HEK293 (cell line): Measurements from ENCODE around the gene TMEM273.

Experiments
- CTCF ChIA-PET: fragments of 350-600 bp; formaldehyde crosslinking; extraction: SDS; loops from one replicate; lab custom pipeline; 2021; ENCODE audit warnings: antibody characterized with exemption; lab: Yijun Ruan, JAX
- POLR2A ChIA-PET: fragments of 300-600 bp; formaldehyde crosslinking; extraction: SDS; loops from one replicate; lab custom pipeline; 2020; ENCODE audit warnings: antibody characterized with exemption, inconsistent platforms; lab: Yijun Ruan, JAX
- H3K27ac ChIP-seq: fragments of 200-500 bp; sonication (Bioruptor generic); 2 replicates; pipeline ENCODE4 v1.5.1; 2014; ENCODE audit warnings: low read depth, low read length, control low read depth, inconsistent platforms; ENCODE audit errors: extremely low read depth
- H3K36me3 ChIP-seq, 2 experiments: fragments of 200-500 bp in 1 of 2; sonication (Bioruptor generic) in 1 of 2; 1 replicate in 1 of 2; 2 replicates in 1 of 2; pipeline ENCODE4 v1.5.1; 2014 to 2017; ENCODE audit warnings: inconsistent platforms in 2 of 2, low read length in 2 of 2; ENCODE audit not compliant: control insufficient read depth in 2 of 2, insufficient read depth in 1 of 2
- H3K4me1 ChIP-seq: fragments of 200-500 bp; sonication (Bioruptor generic); 2 replicates; pipeline ENCODE4 v1.5.1; 2014; ENCODE audit warnings: mild to moderate bottlenecking, low read length, inconsistent platforms; ENCODE audit not compliant: control insufficient read depth, insufficient read depth
- H3K4me3 ChIP-seq: 2 replicates; pipeline ENCODE4 v1.5.1; 2011; ENCODE audit warnings: low read depth, mild to moderate bottlenecking, control low read depth, low read length, moderate library complexity
- H3K9me3 ChIP-seq: fragments of 200-500 bp; sonication (Bioruptor generic); 2 replicates; pipeline ENCODE4 v1.5.1; 2014; ENCODE audit warnings: low read depth, low read length, inconsistent platforms; ENCODE audit not compliant: control insufficient read depth, insufficient read depth
- FEZF1 ChIP-seq: fragments of 450-650 bp; formaldehyde crosslinking; IDR thresholded peaks from 2 replicates; pipeline ENCODE4 v1.5.1; 2016; ENCODE audit warnings: missing biosample characterization, missing genetic modification characterization
- YY1 ChIP-seq: fragments of 450-650 bp; formaldehyde crosslinking; IDR thresholded peaks from 2 replicates; pipeline ENCODE4 v1.5.1; 2018; ENCODE audit warnings: missing biosample characterization, missing genetic modification characterization
- ZBTB17 ChIP-seq: fragments of 450-650 bp; formaldehyde crosslinking; IDR thresholded peaks from 2 replicates; pipeline ENCODE4 v1.5.1; 2016; ENCODE audit warnings: missing biosample characterization, missing genetic modification characterization
- ZNF121 ChIP-seq: fragments of 450-650 bp; formaldehyde crosslinking; IDR thresholded peaks from 2 replicates; pipeline ENCODE4 v1.5.1; 2016; ENCODE audit warnings: missing biosample characterization, missing genetic modification characterization
- ZNF214 ChIP-seq: fragments of 450-650 bp; formaldehyde crosslinking; IDR thresholded peaks from 2 replicates; pipeline ENCODE4 v1.5.1; 2017; ENCODE audit warnings: missing biosample characterization, mild to moderate bottlenecking, missing genetic modification characterization, borderline replicate concordance
- ZNF324 ChIP-seq: fragments of 450-650 bp; formaldehyde crosslinking; IDR thresholded peaks from 2 replicates; pipeline ENCODE4 v1.5.1; 2016; ENCODE audit warnings: missing biosample characterization, missing genetic modification characterization
- ZNF416 ChIP-seq: fragments of 450-650 bp; formaldehyde crosslinking; IDR thresholded peaks from 2 replicates; pipeline ENCODE4 v1.5.1; 2016; ENCODE audit warnings: missing biosample characterization, missing genetic modification characterization
- ZNF423 ChIP-seq: fragments of 450-650 bp; formaldehyde crosslinking; IDR thresholded peaks from 2 replicates; pipeline ENCODE4 v1.5.1; 2016; ENCODE audit warnings: missing biosample characterization, missing genetic modification characterization
- ZNF433 ChIP-seq: fragments of 450-650 bp; formaldehyde crosslinking; IDR thresholded peaks from 2 replicates; pipeline ENCODE4 v1.5.1; 2016; ENCODE audit warnings: missing biosample characterization, missing genetic modification characterization, low read depth
- ZNF473 ChIP-seq: fragments of 450-650 bp; formaldehyde crosslinking; IDR thresholded peaks from 2 replicates; pipeline ENCODE4 v1.5.1; 2017; ENCODE audit warnings: missing biosample characterization, missing genetic modification characterization
- ZNF629 ChIP-seq: fragments of 450-650 bp; formaldehyde crosslinking; IDR thresholded peaks from 2 replicates; pipeline ENCODE4 v1.5.1; 2017; ENCODE audit warnings: missing biosample characterization, missing genetic modification characterization
- ZNF777 ChIP-seq: fragments of 450-650 bp; formaldehyde crosslinking; IDR thresholded peaks from 2 replicates; pipeline ENCODE4 v1.5.1; 2017; ENCODE audit warnings: missing biosample characterization, missing genetic modification characterization, borderline replicate concordance
- ZNF792 ChIP-seq: fragments of 450-650 bp; formaldehyde crosslinking; IDR thresholded peaks from 2 replicates; pipeline ENCODE4 v1.5.1; 2016; ENCODE audit warnings: missing biosample characterization, missing genetic modification characterization
- ZSCAN30 ChIP-seq: fragments of 450-650 bp; IDR thresholded peaks from 2 replicates; pipeline ENCODE4 v1.5.1; 2018; ENCODE audit warnings: missing biosample characterization, mild to moderate bottlenecking, missing genetic modification characterization, moderate library complexity
- TF ChIP-seq, protein P1 (sequence below): fragments of 450-650 bp; formaldehyde crosslinking; IDR thresholded peaks from 2 replicates; pipeline ENCODE4 v1.5.1; 2016; ENCODE audit warnings: missing biosample characterization, missing genetic modification characterization
- TF ChIP-seq, protein P2 (sequence below): fragments of 450-650 bp; formaldehyde crosslinking; IDR thresholded peaks from 2 replicates; pipeline ENCODE4 v1.5.1; 2017; ENCODE audit warnings: missing biosample characterization, missing genetic modification characterization
- TF ChIP-seq, protein P3 (sequence below): fragments of 450-650 bp; formaldehyde crosslinking; IDR thresholded peaks from 2 replicates; pipeline ENCODE4 v1.5.1; 2016; ENCODE audit warnings: missing biosample characterization, missing genetic modification characterization, low read depth
- TF ChIP-seq, protein P4 (sequence below): fragments of 450-650 bp; formaldehyde crosslinking; IDR thresholded peaks from 2 replicates; pipeline ENCODE4 v1.5.1; 2017; ENCODE audit warnings: missing biosample characterization, mild to moderate bottlenecking, missing genetic modification characterization, moderate library complexity
- TF ChIP-seq, protein P5 (sequence below): fragments of 450-650 bp; formaldehyde crosslinking; IDR thresholded peaks from 2 replicates; pipeline ENCODE4 v1.5.1; 2016; ENCODE audit warnings: missing biosample characterization, missing genetic modification characterization

Gene TMEM273

DNA sequence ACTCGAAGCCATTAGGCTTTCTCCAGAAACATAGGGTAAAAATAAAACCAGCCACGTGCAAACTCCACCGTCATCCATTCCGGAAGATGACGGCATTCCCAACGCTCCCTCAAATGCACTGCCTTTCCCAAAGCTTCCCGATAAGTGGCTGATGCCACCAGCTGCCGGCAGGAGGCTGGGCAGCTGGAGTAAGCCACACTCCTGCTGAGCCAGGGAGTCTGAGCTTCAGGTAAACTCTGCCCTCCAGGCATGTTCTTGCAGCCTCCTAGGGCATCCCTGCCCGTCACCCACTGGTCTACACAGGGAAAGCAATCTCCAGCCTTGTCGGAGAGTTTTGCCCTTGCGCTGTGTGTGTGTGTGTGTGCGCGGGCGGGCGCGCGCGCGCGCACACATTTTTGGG lies 40.5 kb upstream of the TMEM273 start:
- Histone ChIP-seq H3K36me3 (no peaks in the 10 kb centered on the region), H3K9me3 (no peaks in the 10 kb centered on the region), H3K4me1 (no peaks in the 10 kb centered on the region), H3K27ac (no peak overlapping the region), H3K4me3 (no peak overlapping the region)
- ChIA-PET CTCF (no interaction called here), POLR2A (no interaction called here)
- no peak for TF ChIP-seq ZNF792 (tag by site-specific recombination)
- TF ChIP-seq, protein P1, sequence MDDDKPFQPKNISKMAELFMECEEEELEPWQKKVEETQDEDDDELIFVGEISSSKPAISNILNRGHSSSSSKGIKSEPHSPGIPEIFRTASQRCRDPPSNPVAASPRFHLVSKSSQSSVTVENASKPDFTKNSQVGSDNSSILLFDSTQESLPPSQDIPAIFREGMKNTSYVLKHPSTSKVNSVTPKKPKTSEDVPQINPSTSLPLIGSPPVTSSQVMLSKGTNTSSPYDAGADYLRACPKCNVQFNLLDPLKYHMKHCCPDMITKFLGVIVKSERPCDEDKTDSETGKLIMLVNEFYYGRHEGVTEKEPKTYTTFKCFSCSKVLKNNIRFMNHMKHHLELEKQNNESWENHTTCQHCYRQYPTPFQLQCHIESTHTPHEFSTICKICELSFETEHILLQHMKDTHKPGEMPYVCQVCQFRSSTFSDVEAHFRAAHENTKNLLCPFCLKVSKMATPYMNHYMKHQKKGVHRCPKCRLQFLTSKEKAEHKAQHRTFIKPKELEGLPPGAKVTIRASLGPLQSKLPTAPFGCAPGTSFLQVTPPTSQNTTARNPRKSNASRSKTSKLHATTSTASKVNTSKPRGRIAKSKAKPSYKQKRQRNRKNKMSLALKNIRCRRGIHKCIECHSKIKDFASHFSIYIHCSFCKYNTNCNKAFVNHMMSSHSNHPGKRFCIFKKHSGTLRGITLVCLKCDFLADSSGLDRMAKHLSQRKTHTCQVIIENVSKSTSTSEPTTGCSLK = no peak
- TF ChIP-seq YY1 (tag by site-specific recombination) = no peak
- TF ChIP-seq ZBTB17 (tag by site-specific recombination) = no peak
- no peak for TF ChIP-seq ZNF416 (tag by site-specific recombination)
- TF ChIP-seq, protein P2, sequence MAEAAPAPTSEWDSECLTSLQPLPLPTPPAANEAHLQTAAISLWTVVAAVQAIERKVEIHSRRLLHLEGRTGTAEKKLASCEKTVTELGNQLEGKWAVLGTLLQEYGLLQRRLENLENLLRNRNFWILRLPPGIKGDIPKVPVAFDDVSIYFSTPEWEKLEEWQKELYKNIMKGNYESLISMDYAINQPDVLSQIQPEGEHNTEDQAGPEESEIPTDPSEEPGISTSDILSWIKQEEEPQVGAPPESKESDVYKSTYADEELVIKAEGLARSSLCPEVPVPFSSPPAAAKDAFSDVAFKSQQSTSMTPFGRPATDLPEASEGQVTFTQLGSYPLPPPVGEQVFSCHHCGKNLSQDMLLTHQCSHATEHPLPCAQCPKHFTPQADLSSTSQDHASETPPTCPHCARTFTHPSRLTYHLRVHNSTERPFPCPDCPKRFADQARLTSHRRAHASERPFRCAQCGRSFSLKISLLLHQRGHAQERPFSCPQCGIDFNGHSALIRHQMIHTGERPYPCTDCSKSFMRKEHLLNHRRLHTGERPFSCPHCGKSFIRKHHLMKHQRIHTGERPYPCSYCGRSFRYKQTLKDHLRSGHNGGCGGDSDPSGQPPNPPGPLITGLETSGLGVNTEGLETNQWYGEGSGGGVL (tag by site-specific recombination) = no peak
- TF ChIP-seq ZNF121 (tag by site-specific recombination) = no peak
- no peak for TF ChIP-seq FEZF1 (tag by site-specific recombination)
- TF ChIP-seq, protein P3, sequence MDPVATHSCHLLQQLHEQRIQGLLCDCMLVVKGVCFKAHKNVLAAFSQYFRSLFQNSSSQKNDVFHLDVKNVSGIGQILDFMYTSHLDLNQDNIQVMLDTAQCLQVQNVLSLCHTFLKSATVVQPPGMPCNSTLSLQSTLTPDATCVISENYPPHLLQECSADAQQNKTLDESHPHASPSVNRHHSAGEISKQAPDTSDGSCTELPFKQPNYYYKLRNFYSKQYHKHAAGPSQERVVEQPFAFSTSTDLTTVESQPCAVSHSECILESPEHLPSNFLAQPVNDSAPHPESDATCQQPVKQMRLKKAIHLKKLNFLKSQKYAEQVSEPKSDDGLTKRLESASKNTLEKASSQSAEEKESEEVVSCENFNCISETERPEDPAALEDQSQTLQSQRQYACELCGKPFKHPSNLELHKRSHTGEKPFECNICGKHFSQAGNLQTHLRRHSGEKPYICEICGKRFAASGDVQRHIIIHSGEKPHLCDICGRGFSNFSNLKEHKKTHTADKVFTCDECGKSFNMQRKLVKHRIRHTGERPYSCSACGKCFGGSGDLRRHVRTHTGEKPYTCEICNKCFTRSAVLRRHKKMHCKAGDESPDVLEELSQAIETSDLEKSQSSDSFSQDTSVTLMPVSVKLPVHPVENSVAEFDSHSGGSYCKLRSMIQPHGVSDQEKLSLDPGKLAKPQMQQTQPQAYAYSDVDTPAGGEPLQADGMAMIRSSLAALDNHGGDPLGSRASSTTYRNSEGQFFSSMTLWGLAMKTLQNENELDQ (tag by site-specific recombination) = no peak
- no peak for TF ChIP-seq ZNF433 (tag by site-specific recombination)
- TF ChIP-seq, protein P4, sequence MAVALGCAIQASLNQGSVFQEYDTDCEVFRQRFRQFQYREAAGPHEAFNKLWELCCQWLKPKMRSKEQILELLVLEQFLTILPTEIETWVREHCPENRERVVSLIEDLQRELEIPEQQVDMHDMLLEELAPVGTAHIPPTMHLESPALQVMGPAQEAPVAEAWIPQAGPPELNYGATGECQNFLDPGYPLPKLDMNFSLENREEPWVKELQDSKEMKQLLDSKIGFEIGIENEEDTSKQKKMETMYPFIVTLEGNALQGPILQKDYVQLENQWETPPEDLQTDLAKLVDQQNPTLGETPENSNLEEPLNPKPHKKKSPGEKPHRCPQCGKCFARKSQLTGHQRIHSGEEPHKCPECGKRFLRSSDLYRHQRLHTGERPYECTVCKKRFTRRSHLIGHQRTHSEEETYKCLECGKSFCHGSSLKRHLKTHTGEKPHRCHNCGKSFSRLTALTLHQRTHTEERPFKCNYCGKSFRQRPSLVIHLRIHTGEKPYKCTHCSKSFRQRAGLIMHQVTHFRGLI (tag by site-specific recombination) = no peak
- no peak for TF ChIP-seq ZNF473
- TF ChIP-seq, protein P5, sequence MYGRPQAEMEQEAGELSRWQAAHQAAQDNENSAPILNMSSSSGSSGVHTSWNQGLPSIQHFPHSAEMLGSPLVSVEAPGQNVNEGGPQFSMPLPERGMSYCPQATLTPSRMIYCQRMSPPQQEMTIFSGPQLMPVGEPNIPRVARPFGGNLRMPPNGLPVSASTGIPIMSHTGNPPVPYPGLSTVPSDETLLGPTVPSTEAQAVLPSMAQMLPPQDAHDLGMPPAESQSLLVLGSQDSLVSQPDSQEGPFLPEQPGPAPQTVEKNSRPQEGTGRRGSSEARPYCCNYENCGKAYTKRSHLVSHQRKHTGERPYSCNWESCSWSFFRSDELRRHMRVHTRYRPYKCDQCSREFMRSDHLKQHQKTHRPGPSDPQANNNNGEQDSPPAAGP (tag by site-specific recombination) = no peak
- TF ChIP-seq ZNF777 (tag by site-specific recombination) = no peak
- no peak for TF ChIP-seq ZNF423
- TF ChIP-seq ZNF629 (tag by site-specific recombination) = no peak
- no peak for TF ChIP-seq ZSCAN30 (tag by site-specific recombination)
- TF ChIP-seq ZNF214 (tag by site-specific recombination) = no peak
- TF ChIP-seq ZNF324 (tag by site-specific recombination) = no peak
